ENCODE results near the gene MPHOSPH6. TPM values are rescaled to one million over a fixed set of nuclear protein-coding genes. Genes with fewer than 3 reads are reported as not detected.

The MPHOSPH6 gene
- total and polyA plus RNA-seq, 2 of the 13 experiments (the other 11 are each of a cell fraction or from before 2014, with no cell fraction given) = 28.4 to 76.4 TPM

GRCh38 chr16:82177555-82177954, 7.5 kb upstream of the MPHOSPH6 start:
- H3K9me3 ChIP-seq (ENCODE audit: low read length) = no peaks in the 10 kb centered on the region
- no peak overlapping the region for H2AFZ ChIP-seq (ENCODE audit: low read length)
- intact Hi-C loops (cut with micrococcal nuclease; ENCODE audit: unreplicated experiment) = no loop called here
- in situ Hi-C loops (cut with HindIII; ENCODE audit: extremely low pct_ligation_motif_present, low pct_unique_long_range_greater_than_20kb) = no loop called here
- H3K9ac ChIP-seq (ENCODE audit: insufficient read depth, low read depth, low read length) = no peak overlapping the region
- H4K20me1 ChIP-seq (ENCODE audit: insufficient read depth, low read length) = no peaks in the 10 kb centered on the region
- DNase-seq (ENCODE audit: low spot score) = no peak
- H3K27ac ChIP-seq (ENCODE audit: extremely low read length, insufficient read depth, low read length) = no peak overlapping the region
- ChIA-PET CTCF (ENCODE audit: low intra/inter-chr PET ratio, low total read pairs) (no interaction called here), POLR2A (no interaction called here)
- H3K4me3 ChIP-seq (replicated peaks in 1 of 3; ENCODE audit: insufficient read depth in 1 of 3, low read depth in 2 of 3, low read length in 3 of 3) = no peak overlapping the region
- TF ChIP-seq NFIC (IDR thresholded peaks at IDR 0.05; ENCODE audit: low read length) (no peak), BRCA1 (CRISPR knock-in tag; IDR thresholded peaks at IDR 0.05) (no peak), POLR2AphosphoS2 (IDR thresholded peaks at IDR 0.05; ENCODE audit: low read depth, low read length) (no peak), ATRX (CRISPR knock-in tag; IDR thresholded peaks at IDR 0.05; ENCODE audit: borderline replicate concordance) (no peak), MIER2 (CRISPR knock-in tag; IDR thresholded peaks at IDR 0.05) (no peak), ZNF510 (CRISPR knock-in tag; IDR thresholded peaks at IDR 0.05; ENCODE audit: low read depth) (no peak), MAX (IDR thresholded peaks at IDR 0.05) (no peak), ZNF552 (CRISPR knock-in tag; IDR thresholded peaks at IDR 0.05; ENCODE audit: borderline replicate concordance) (no peak), ELF4 (CRISPR knock-in tag; IDR thresholded peaks at IDR 0.05; ENCODE audit: borderline replicate concordance) (no peak), JDP2 (CRISPR knock-in tag; IDR thresholded peaks at IDR 0.05; ENCODE audit: borderline replicate concordance) (no peak), RXRA (CRISPR knock-in tag; IDR thresholded peaks at IDR 0.05) (no peak), ZFX (CRISPR knock-in tag; IDR thresholded peaks at IDR 0.05; ENCODE audit: low read depth) (no peak), CAMTA2 (CRISPR knock-in tag; IDR thresholded peaks at IDR 0.05; ENCODE audit: borderline replicate concordance) (no peak), ZNF569 (CRISPR knock-in tag; IDR thresholded peaks at IDR 0.05; ENCODE audit: borderline replicate concordance) (no peak), ZNF83 (CRISPR knock-in tag; IDR thresholded peaks at IDR 0.05; ENCODE audit: borderline replicate concordance) (no peak), PAX8 (CRISPR knock-in tag; IDR thresholded peaks at IDR 0.05; ENCODE audit: borderline replicate concordance) (no peak), HNRNPL (IDR thresholded peaks at IDR 0.05; ENCODE audit: low read depth, low read length) (no peak), ZNF839 (CRISPR knock-in tag; IDR thresholded peaks at IDR 0.05; ENCODE audit: borderline replicate concordance) (no peak), ZKSCAN5 (CRISPR knock-in tag; IDR thresholded peaks at IDR 0.05) (no peak)
- H3K4me1 ChIP-seq (ENCODE audit: insufficient read depth, low read length) = no peaks in the 10 kb centered on the region
- WGBS (ENCODE audit: low lambda C conversion rate) = 30% methylated on average over 4 of the region's 4 CpGs
- no peaks in the 10 kb centered on the region for H3K79me2 ChIP-seq (ENCODE audit: insufficient read depth, low read length)
- no peak for ATAC-seq
- FAIRE-seq = no peak
- peaks cover 0 to 19% of the 10 kb centered on the region in 2 experiments; a peak in 3 of 5 replicates for H3K27me3 ChIP-seq (ENCODE audit: control insufficient read depth in 1 of 2, insufficient read depth in 2 of 2, low read length in 2 of 2)
- no peaks in the 10 kb centered on the region for H3K36me3 ChIP-seq (replicated peaks in 1 of 2; ENCODE audit: control insufficient read depth in 1 of 2, insufficient read depth in 2 of 2, low read length in 2 of 2)
- no TSS peak for BruUV-seq (replicated peaks)
- H3K4me2 ChIP-seq (ENCODE audit: low read depth, low read length) = no peak overlapping the region

Data from HepG2 (cell line).